CD4-positive, alpha-beta T cell (primary cell): ENCODE results near the gene OR4S1. TPM values are rescaled to one million over a fixed set of nuclear protein-coding genes. Genes with fewer than 3 reads are reported as not detected.

Experiments used
- ATAC-seq: fragments of 200-7000 bp; cut with Tn5 transposase; one replicate; pipeline ENCODE4 v1.10.0; 2022; ENCODE audit warnings: mild to moderate bottlenecking; ENCODE audit not compliant: poor library complexity
- CTCF ChIA-PET: fragments of 350-600 bp; sonication (Branson Sonifier 250); formaldehyde crosslinking; loops from one replicate; lab custom pipeline; 2021; ENCODE audit warnings: antibody characterized with exemption, inconsistent platforms; lab: Charles Lee
- POLR2A ChIA-PET: fragments of 350-600 bp; sonication (Branson Sonifier 250); formaldehyde crosslinking; loops from one replicate; lab custom pipeline; 2021; ENCODE audit warnings: antibody characterized with exemption, inconsistent platforms; lab: Charles Lee
- DNase-seq, 14 experiments: peaks; one replicate each; pipeline ENCODE4 v3.0.0-alpha.2; 2013 to 2020; ENCODE audit warnings: mixed read lengths in 2 of 14
- H3K27ac ChIP-seq, 2 donors: one replicate each; pipeline versions ENCODE4 v1.5.1 to v1.7.0; 2013; ENCODE audit warnings: low read length in 2 of 2, low read depth in 1 of 2, mild to moderate bottlenecking in 1 of 2
- H3K27me3 ChIP-seq, 2 experiments: 1 replicate in 1 of 2; 2 replicates in 1 of 2; pipeline versions ENCODE4 v1.6.1 to v1.7.0; 2013; ENCODE audit warnings: low read length in 2 of 2, control low read depth in 1 of 2, mild to moderate bottlenecking in 1 of 2, moderate library complexity in 1 of 2; ENCODE audit not compliant: insufficient read depth in 2 of 2, control insufficient read depth in 1 of 2
- H3K36me3 ChIP-seq: one replicate; pipeline ENCODE4 v1.6.1; 2013; ENCODE audit warnings: low read length, control low read depth; ENCODE audit not compliant: insufficient read depth
- H3K4me1 ChIP-seq: one replicate; pipeline ENCODE4 v1.6.1; 2013; ENCODE audit warnings: low read length, control low read depth; ENCODE audit not compliant: insufficient read depth
- H3K4me3 ChIP-seq: one replicate; pipeline ENCODE4 v1.5.1; 2013; ENCODE audit warnings: mild to moderate bottlenecking, low read length, moderate library complexity
- H3K9me3 ChIP-seq, 2 experiments: 1 replicate in 1 of 2; 2 replicates in 1 of 2; pipeline versions ENCODE4 v1.6.1 to v1.7.0; 2013; ENCODE audit warnings: low read length in 2 of 2, mild to moderate bottlenecking in 2 of 2, control low read depth in 1 of 2, moderate library complexity in 1 of 2; ENCODE audit not compliant: control insufficient read depth in 1 of 2, insufficient read depth in 1 of 2
- H3K27ac Mint-ChIP-seq: one replicate; pipeline ENCODE4 v1.8.0; 2020; ENCODE audit warnings: mixed read lengths
- H3K27me3 Mint-ChIP-seq: one replicate; pipeline ENCODE4 v1.8.0; 2021; ENCODE audit warnings: mixed read lengths
- H3K36me3 Mint-ChIP-seq: one replicate; pipeline ENCODE4 v1.8.0; 2021; ENCODE audit warnings: low read depth, mixed read lengths
- H3K4me1 Mint-ChIP-seq: one replicate; pipeline ENCODE4 v1.8.0; 2021; ENCODE audit warnings: low read depth, mixed read lengths
- H3K4me3 Mint-ChIP-seq: one replicate; pipeline ENCODE4 v1.8.0; 2020; ENCODE audit warnings: mild to moderate bottlenecking, mixed read lengths
- H3K9me3 Mint-ChIP-seq: one replicate; pipeline ENCODE4 v1.8.0; 2020; ENCODE audit warnings: mixed read lengths
- intact Hi-C, 2 experiments: fragments of 100-400 bp; cut with DNase I in 1 of 2; cut with micrococcal nuclease in 1 of 2; formaldehyde crosslinking; loops; one replicate each; pipeline versions ENCODE4 v1.15.1 to v1.9.0; 2023 to 2025; cut with DNase I, micrococcal nuclease
- polyA plus RNA-seq, 2 donors: library from polyadenylated mRNA; unstranded; fragments of 120-200 nt; gene quantifications; one replicate each; pipeline ENCODE4 v1.2.1, GENCODE V29; 2013
- total RNA-seq, 174 experiments: library from RNA in 2 of 174; stranded (reverse) in 2 of 174; gene quantifications; one replicate each; pipeline ENCODE4 v1.2.3 and lab custom pipeline; 2021 to 2026
- TF ChIP-seq, protein P1 (sequence below): fragments of 200-600 bp; IDR thresholded peaks from one replicate; pipeline ENCODE4 v1.8.0; 2022; ENCODE audit warnings: antibody characterized with exemption, mild to moderate bottlenecking

OR4S1 gene, protein sequence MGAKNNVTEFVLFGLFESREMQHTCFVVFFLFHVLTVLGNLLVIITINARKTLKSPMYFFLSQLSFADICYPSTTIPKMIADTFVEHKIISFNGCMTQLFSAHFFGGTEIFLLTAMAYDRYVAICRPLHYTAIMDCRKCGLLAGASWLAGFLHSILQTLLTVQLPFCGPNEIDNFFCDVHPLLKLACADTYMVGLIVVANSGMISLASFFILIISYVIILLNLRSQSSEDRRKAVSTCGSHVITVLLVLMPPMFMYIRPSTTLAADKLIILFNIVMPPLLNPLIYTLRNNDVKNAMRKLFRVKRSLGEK
- not detected for total RNA-seq
- polyA plus RNA-seq (2013, experiment 1 of 2): not detected
- not detected for polyA plus RNA-seq (2013, experiment 2 of 2)
- total RNA-seq (lab: John Stamatoyannopoulos, UW): 0 reads per million in 172 experiments

DNA sequence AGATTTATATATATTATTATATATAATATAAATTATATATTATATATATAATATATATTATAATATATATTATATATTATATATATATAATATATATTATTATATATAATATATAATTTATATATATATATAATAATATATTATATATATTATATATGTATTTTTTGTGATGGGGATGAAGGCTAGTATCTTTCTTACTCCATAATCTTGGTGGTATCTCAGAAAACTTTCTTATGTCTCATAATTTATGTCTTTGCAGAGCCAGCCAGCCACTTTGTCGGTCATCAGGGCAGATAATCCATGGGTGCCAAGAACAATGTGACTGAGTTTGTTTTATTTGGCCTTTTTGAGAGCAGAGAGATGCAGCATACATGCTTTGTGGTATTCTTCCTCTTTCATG, at the start of gene OR4S1:
Gene OR4S1, plus strand, starts transcription at position 301 of the 400 bp plus-strand sequence. Its CDS starts 0 bp downstream, at position 301.
- TF ChIP-seq, protein P1, sequence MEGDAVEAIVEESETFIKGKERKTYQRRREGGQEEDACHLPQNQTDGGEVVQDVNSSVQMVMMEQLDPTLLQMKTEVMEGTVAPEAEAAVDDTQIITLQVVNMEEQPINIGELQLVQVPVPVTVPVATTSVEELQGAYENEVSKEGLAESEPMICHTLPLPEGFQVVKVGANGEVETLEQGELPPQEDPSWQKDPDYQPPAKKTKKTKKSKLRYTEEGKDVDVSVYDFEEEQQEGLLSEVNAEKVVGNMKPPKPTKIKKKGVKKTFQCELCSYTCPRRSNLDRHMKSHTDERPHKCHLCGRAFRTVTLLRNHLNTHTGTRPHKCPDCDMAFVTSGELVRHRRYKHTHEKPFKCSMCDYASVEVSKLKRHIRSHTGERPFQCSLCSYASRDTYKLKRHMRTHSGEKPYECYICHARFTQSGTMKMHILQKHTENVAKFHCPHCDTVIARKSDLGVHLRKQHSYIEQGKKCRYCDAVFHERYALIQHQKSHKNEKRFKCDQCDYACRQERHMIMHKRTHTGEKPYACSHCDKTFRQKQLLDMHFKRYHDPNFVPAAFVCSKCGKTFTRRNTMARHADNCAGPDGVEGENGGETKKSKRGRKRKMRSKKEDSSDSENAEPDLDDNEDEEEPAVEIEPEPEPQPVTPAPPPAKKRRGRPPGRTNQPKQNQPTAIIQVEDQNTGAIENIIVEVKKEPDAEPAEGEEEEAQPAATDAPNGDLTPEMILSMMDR: no peak
- ChIA-PET CTCF (no interaction called here), POLR2A (no interaction called here)
- Mint-ChIP-seq H3K36me3 (no peaks in the 10 kb centered on the region), H3K27ac (no peak within 1 kb of the TSS), H3K27me3 (peaks cover 39% of the 10 kb centered on the region), H3K4me1 (peaks cover 6% of the 10 kb centered on the region), H3K9me3 (no peaks in the 10 kb centered on the region), H3K4me3 (no peak within 1 kb of the TSS)
- ATAC-seq: no peak
- intact Hi-C loops: loop anchor here in 1 of 2 experiments (2.0 kb wide), 1 partner anchor 133 kb away; no protein-coding TSS in a partner anchor
- Histone ChIP-seq H3K4me1 (no peaks in the 10 kb centered on the region), H3K9me3 (peaks cover 0 to under 1% of the 10 kb centered on the region in 2 experiments), H3K36me3 (no peaks in the 10 kb centered on the region), H3K4me3 (no peak within 1 kb of the TSS), H3K27me3 (peaks cover 0 to 7% of the 10 kb centered on the region in 2 experiments), H3K27ac (no peak within 1 kb of the TSS)
- DNase-seq: no peak

DNA sequence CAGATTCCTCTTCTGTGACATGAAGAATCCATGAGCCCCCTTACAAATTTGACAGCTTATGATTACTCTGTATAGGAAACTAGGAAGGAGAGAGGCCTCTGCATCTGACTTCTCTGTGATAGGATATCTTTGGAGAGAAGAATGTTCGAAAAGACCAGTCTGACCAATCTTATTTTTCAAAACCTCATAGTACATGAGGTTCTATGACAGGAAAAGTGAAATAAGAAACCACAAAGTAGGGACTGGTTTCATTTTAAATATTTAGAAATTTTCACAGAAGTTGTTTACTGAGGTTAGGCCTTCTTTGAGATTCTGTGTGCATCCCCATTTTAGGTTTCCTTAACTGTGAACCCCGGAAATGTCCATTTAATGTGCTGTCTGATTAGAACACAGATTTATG, 44.4 kb upstream of the OR4S1 start:
- Mint-ChIP-seq H3K27ac (no peak overlapping the region), H3K4me3 (no peak overlapping the region), H3K36me3 (no peaks in the 10 kb centered on the region), H3K9me3 (no peaks in the 10 kb centered on the region), H3K27me3 (peaks cover 14% of the 10 kb centered on the region), H3K4me1 (no peaks in the 10 kb centered on the region)
- ATAC-seq (no peak), DNase-seq (no peak)
- no peaks in the 10 kb centered on the region for H3K4me1 ChIP-seq
- no peak overlapping the region for H3K4me3 ChIP-seq
- CTCF ChIA-PET: no interaction called here
- H3K27me3 ChIP-seq: peaks cover 0 to 2% of the 10 kb centered on the region in 2 experiments
- H3K9me3 ChIP-seq: no peaks in the 10 kb centered on the region
- intact Hi-C loops: no loop called here
- H3K27ac ChIP-seq: no peak overlapping the region
- POLR2A ChIA-PET: no interaction called here
- TF ChIP-seq, protein P1: no peak
- no peaks in the 10 kb centered on the region for H3K36me3 ChIP-seq

DNA sequence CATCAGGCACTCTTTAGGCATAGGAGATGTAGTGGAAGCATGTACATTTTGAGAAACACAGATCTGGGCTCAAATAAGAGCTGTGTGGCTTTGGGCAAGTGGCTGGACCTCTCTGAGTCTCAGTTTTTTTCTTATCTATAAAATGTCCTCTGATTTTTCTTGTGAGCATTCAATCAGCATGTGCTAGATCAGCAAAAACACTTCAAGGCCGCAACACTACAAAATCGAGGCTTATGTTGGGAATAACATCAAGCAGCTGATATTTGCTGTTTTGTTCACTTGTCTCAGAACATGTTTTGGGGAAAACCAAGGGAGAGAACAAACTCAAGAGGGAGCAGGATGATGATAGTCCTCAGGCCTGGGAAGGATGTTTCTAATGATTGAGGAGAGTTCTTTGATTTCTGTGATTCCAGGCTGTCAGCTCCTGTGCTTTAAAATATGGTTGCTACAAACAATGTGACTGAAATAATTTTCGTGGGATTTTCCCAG, 42.6 kb upstream of the OR4S1 start, which contains the start of gene OR4X1:
Gene OR4X1, plus strand, starts transcription at position 439 of the 489 bp plus-strand sequence. Its CDS starts 0 bp downstream, at position 439.
- Mint-ChIP-seq H3K36me3 (no peaks in the 10 kb centered on the region), H3K9me3 (no peaks in the 10 kb centered on the region), H3K27ac (no peak within 1 kb of the TSS), H3K4me3 (no peak within 1 kb of the TSS), H3K4me1 (no peaks in the 10 kb centered on the region), H3K27me3 (no peaks in the 10 kb centered on the region)
- POLR2A ChIA-PET: no interaction called here
- ATAC-seq (no peak), DNase-seq (no peak)
- no peaks in the 10 kb centered on the region for H3K9me3 ChIP-seq
- TF ChIP-seq, protein P1: no peak
- H3K27ac ChIP-seq: no peak within 1 kb of the TSS
- no peaks in the 10 kb centered on the region for H3K4me1 ChIP-seq
- intact Hi-C loops: no loop called here
- CTCF ChIA-PET: no interaction called here
- H3K27me3 ChIP-seq: no peaks in the 10 kb centered on the region
- H3K36me3 ChIP-seq: no peaks in the 10 kb centered on the region
- H3K4me3 ChIP-seq: no peak within 1 kb of the TSS
